HG03039 (cell line): ENCODE data around the gene CHRM1.
"Not testable (repeated sequence)": the region's sequence is repeated elsewhere in the genome, so short reads cannot be mapped to it uniquely, and the experiment has no call there.

Experiments
- ATAC-seq: cut with Tn5 transposase; IDR thresholded peaks from one replicate; pipeline ENCODE4 v1.9.1; 2021; ENCODE audit warnings: mild to moderate bottlenecking, moderate library complexity; ENCODE audit not compliant: unreplicated experiment

The CHRM1 gene

DNA sequence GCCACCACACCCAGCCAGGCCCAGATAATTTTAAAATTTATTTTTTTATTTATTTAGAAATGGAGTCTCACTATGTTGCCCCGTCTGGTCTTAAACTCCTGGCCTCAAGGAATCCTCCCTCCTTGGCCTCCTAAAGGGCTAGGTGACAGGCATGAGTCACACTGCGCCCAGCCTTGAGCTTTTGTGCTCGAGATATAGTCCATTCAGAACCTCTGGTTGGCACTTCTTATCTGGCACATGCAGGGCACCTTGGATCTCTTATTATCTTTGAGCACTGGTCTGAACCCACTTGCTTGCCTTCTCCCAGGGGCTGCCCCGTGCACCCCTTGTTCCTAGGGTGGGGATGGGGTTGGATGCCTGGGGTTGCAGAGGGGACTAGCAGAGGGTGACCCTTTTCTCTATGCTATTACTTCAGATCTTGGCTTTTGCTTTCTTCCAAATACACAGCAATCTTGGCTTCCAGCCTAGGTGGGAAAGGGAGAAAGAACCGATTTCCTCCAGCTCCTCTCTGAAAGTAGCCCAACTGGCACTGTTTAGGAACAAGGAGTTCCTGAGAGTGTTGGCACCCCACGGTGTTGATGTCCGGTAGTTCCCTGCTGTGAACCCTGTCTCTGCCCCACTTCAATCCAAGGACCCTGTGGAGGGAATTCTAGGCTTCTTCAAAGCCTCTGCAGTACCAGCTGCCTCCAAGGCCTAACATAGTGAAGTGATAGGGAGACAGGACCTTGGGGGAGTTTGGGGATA lies 41.8 kb downstream of the CHRM1 start:
- no peak for ATAC-seq

- no peak for ATAC-seq
Measured at GRCh38 chr11:62876712-62877111, 44.5 kb downstream of the CHRM1 start.

DNA sequence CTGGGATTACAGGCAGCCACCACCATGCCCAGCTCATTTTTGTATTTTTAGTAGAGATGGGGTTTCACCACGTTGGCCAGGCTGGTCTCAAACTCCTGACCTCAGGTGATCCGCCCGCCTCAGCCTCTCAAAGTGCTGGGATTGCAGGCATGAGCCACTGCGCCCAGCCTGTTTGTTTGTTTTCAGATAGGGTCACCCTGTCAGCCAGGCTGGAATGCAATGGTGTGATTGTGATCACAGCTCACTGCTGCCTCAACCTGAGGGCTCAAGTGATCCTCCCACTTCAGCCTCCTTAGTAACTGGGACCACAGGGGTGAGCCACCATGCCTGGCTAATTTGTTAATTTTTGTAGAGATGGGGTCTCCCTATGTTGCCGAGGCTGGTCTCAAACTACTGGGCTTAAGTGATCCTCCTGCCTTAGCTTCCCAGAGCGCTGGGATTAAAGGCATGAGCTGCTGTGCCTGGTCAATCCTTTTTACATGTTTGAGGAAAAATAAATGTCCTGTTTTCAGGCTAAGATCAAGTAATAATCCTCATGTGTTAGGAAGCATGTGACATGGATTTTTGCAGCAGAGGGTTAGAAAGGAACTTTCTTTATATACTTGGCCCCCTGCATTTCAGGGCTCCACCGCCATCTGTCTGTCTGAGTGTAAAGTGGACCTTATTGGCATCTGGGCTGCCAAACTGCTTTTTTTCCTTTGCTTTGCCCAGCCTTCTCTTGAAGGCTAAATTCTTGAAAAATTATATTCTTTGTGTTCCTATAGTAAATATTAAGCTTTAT lies 45.3 kb downstream of the CHRM1 start:
- no peak for ATAC-seq

DNA sequence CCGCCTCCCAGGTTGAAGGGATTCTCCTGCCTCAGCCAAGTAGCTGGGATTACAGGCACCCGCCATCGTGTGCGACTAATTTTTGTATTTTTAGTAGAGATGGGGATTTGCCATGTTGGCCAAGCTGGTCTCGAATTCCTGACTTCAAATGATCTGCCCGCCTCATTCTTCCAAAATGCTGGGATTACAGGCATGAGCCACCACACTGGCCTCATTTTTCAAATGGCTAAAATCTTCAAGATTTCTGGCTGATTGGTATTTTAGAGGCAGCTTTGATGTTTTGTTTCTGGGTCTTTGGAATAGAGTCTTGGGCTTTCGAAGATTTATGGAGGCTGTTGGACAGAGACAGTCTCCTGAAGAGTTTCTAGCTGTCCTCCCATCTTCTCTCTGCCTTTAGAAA lies 46.3 kb downstream of the CHRM1 start:
- no peak for ATAC-seq

DNA sequence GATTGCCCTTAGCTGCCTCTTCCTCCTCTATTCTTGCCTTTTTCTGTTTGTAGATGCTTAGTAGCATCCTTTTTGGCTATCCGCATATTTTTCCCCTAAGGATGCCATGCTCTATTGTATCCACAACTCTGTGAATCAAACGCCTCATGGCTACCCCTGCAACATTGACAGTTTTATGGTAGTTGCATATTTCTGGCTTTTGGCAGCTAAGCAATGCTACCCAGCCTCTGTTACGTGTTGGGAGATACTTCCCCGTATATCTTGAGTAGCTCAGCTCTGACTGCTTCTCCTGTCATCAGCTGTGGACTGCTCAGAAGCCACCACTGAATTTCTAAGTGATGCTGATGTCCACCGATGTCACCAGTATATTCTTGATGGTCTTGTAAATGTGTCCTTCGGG lies 55.5 kb downstream of the CHRM1 start:
- no peak for ATAC-seq

DNA sequence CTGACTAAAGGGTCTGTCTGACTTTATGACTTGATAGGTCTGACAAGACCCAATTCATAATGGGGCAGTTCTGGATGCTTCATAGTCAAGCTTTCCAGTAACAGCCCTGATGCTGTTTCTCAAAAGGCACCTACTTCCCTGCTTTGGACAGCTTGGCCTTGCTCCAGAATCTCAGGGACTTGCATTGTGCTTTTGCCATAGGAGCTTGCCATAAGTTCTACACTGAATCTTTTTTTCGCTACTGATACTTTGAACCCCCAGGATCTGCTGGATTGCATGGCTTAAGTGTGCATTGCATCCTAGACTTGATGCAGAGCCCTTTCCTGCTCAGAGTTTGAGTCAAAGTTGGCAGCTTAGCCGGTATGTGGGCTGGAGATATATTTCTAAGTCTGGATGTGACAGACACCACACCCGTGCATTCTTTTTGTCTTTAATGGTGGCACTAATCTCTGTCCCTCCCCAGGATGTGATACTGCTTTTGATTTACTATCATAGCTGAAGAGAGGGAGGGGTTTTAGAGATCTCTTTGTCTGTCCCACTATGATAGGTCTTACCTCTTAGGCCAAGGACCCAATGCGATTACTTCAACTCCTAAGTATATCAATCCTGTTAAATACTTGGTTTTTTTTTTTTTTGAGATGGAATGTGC lies 57.4 kb downstream of the CHRM1 start:
- no peak for ATAC-seq

DNA sequence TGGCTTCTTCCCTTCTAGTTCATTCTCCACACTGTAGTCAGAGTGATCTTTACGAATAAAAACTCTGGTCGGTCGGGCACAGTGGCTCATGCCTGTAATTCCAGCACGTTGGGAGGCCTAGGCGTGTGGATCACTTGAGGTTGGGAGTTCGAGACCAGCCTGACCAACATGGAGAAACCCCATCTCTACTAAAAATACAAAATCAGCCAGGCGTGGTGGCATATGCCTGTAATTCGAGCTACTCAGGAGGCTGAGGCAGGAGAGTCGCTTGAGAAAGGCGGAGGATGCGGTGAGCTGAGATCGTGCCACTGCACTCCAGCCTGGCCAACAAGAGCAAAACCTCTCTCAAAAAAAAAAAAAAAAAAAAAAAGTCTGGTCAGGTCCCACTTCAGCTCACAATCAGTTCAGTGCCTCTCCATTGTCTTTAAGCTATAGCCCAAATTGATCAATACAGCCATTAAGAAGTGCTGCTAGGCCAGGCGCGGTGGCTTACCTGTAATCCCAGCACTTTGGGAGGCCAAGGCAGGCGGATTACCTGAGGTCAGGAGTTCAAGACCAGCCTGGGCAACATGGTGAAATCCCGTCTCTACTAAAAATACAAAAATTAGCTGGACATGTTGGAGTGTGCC lies 59.5 kb downstream of the CHRM1 start:
- not testable (repeated sequence) for ATAC-seq

DNA sequence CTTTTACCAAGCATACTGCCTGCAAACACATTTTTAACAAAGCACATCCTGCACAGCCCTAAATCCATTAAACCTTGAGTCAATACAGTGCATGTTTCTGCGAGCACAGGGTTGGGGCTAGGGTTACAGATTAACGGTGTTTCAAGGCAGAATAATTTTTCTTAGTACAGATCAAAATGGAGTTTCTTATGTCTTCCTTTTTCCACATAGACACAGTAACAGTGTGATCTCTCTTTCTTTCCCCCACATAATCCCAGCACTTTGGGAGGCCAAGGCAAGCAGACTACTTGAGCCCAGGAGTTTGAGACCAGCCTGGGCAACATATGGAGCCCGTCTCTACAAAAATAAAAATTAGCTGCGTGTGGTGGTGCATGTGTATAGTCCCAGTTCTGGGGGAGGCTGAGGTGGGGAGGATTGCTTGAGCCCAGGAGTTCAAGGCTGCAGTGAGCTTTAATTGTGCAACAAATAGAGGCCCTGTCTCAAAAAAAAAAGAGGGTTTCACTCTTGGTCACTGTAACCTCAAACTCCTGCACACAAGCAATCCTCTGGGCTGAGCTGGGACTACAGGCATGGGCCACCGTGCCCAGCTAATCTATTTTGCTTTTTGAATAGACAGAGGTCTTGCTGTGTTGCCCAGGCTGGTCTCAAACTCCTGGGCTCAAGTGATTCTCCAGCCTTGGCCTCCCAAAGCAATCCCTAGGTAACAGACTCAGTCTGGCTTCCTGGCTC lies 60.2 kb downstream of the CHRM1 start:
- ATAC-seq: no peak

GRCh38 chr11:62859281-62859703 lies 61.9 kb downstream of the CHRM1 start:
- ATAC-seq: not testable (repeated sequence)
